ENCODE results near the gene HSP90B1. TPM values are rescaled to one million over a fixed set of nuclear protein-coding genes. Genes with fewer than 3 reads are reported as not detected.

Gene HSP90B1
- polyA plus RNA-seq, 1 of the 3 experiments (the other 2 are of a cell fraction): 420 TPM

- H3F3A ChIP-seq (replicated peaks; ENCODE audit: insufficient read depth): no peaks in the 10 kb centered on the region
- H3K9me2 ChIP-seq: no peaks in the 10 kb centered on the region
- no peak overlapping the region for H3K9ac ChIP-seq
- no peaks in the 10 kb centered on the region for H3K36me3 ChIP-seq (replicated peaks in 1 of 2; ENCODE audit: control insufficient read depth in 1 of 2, insufficient read depth in 2 of 2, low read length in 1 of 2)
- POLR2A ChIA-PET: no interaction called here
- TF ChIP-seq FOSL2 (IDR thresholded peaks at IDR 0.05; ENCODE audit: borderline replicate concordance, low read depth): no peak
- no peak for TF ChIP-seq NRF1 (IDR thresholded peaks at IDR 0.05; ENCODE audit: low read depth, low read length)
- H3K4me3 ChIP-seq (ENCODE audit: low read depth in 2 of 2, low read length in 1 of 2): no peak overlapping the region
- H3K27me3 ChIP-seq (ENCODE audit: insufficient read depth): no peaks in the 10 kb centered on the region
- 41% methylated on average over 3 of the region's 3 CpGs for WGBS (ENCODE audit: low lambda C conversion rate)
- H3K79me2 ChIP-seq (ENCODE audit: insufficient read depth): no peaks in the 10 kb centered on the region
- no peak overlapping the region for H2AFZ ChIP-seq (ENCODE audit: low read depth)
- CTCF ChIA-PET: no interaction called here
- H4K20me1 ChIP-seq (ENCODE audit: insufficient read depth): no peaks in the 10 kb centered on the region
- no peaks in the 10 kb centered on the region for H3K4me1 ChIP-seq (ENCODE audit: control insufficient read depth in 1 of 2, insufficient read depth in 2 of 2, low read depth in 1 of 2, low read length in 1 of 2)
- no peaks in the 10 kb centered on the region for H3K9me3 ChIP-seq
- no peak overlapping the region for H3K4me2 ChIP-seq
- DNase-seq: no peak
- no peak overlapping the region for H3K27ac ChIP-seq (ENCODE audit: low read depth in 2 of 2, low read length in 1 of 2)
Measured at GRCh38 chr12:103897316-103897715, 32.9 kb upstream of the HSP90B1 start.

GRCh38 chr12:103901518-103902173, 28.6 kb upstream of the HSP90B1 start:
- no peak overlapping the region for H3K27ac ChIP-seq (ENCODE audit: low read depth in 2 of 2, low read length in 1 of 2)
- WGBS (ENCODE audit: low lambda C conversion rate): 52% methylated on average over 7 of the region's 7 CpGs
- TF ChIP-seq SMC3 (IDR thresholded peaks at IDR 0.05; ENCODE audit: low read depth, low read length) (no peak), TEAD4 (IDR thresholded peaks at IDR 0.05; ENCODE audit: borderline replicate concordance, insufficient read depth) (no peak), EP300 (IDR thresholded peaks at IDR 0.05; ENCODE audit: borderline replicate concordance in 1 of 2, low read depth in 1 of 2, low read length in 1 of 2) (no peak), ZBTB33 (IDR thresholded peaks at IDR 0.05; ENCODE audit: borderline replicate concordance, low read depth) (no peak), RFX5 (IDR thresholded peaks at IDR 0.05; ENCODE audit: low read length) (no peak), CTCF (IDR thresholded peaks at IDR 0.05) (no peak), FOXJ3 (CRISPR knock-in tag; IDR thresholded peaks at IDR 0.05) (no peak), USF1 (IDR thresholded peaks at IDR 0.05; ENCODE audit: borderline replicate concordance, low read depth) (no peak), JUND (IDR thresholded peaks at IDR 0.05) (no peak), MXI1 (IDR thresholded peaks at IDR 0.05; ENCODE audit: low read depth, low read length) (no peak), SIN3A (IDR thresholded peaks at IDR 0.05; ENCODE audit: borderline replicate concordance, low read depth, low read length) (no peak), TCF12 (IDR thresholded peaks at IDR 0.05) (no peak)
- no peak overlapping the region for H3K9ac ChIP-seq
- no peak overlapping the region for H2AFZ ChIP-seq (ENCODE audit: low read depth)
- POLR2A ChIA-PET: interaction anchor here (0.6 kb wide), 1 partner anchor 48 kb away, joined by 3 read pairs; no protein-coding TSS in a partner anchor
- H3K9me2 ChIP-seq: no peaks in the 10 kb centered on the region
- no peaks in the 10 kb centered on the region for H3F3A ChIP-seq (replicated peaks; ENCODE audit: insufficient read depth)
- no peak overlapping the region for H3K4me2 ChIP-seq
- no peak overlapping the region for H3K4me3 ChIP-seq (ENCODE audit: low read depth in 2 of 2, low read length in 1 of 2)
- no peaks in the 10 kb centered on the region for H4K20me1 ChIP-seq (ENCODE audit: insufficient read depth)
- H3K27me3 ChIP-seq (ENCODE audit: insufficient read depth): no peaks in the 10 kb centered on the region
- DNase-seq: no peak
- H3K4me1 ChIP-seq (ENCODE audit: control insufficient read depth in 1 of 2, insufficient read depth in 2 of 2, low read depth in 1 of 2, low read length in 1 of 2): no peaks in the 10 kb centered on the region
- CTCF ChIA-PET: interaction anchor here (1.0 to 1.2 kb wide), 3 partner anchors 17 to 207 kb away, joined by 4 to 5 read pairs (median 4); no protein-coding TSS in a partner anchor
- H3K36me3 ChIP-seq (replicated peaks in 1 of 2; ENCODE audit: control insufficient read depth in 1 of 2, insufficient read depth in 2 of 2, low read length in 1 of 2): no peaks in the 10 kb centered on the region
- H3K9me3 ChIP-seq: no peaks in the 10 kb centered on the region
- no peaks in the 10 kb centered on the region for H3K79me2 ChIP-seq (ENCODE audit: insufficient read depth)
